Measurements from ENCODE around the gene RNF38. TPM values are rescaled to one million over a fixed set of nuclear protein-coding genes. Genes with fewer than 3 reads are reported as not detected.

The RNF38 gene
- total RNA-seq, 1 donor from 2014 or later: 68.3 TPM

- Mint-ChIP-seq H3K27ac (no peak overlapping the region), H3K4me1 (ENCODE audit: low read depth) (peaks cover 19% of the 10 kb centered on the region), H3K9me3 (ENCODE audit: low read depth) (no peaks in the 10 kb centered on the region), H3K27me3 (peaks cover 27% of the 10 kb centered on the region), H3K4me3 (ENCODE audit: low read depth) (no peak overlapping the region), H3K36me3 (ENCODE audit: insufficient read depth) (peaks cover 5% of the 10 kb centered on the region)
- TF ChIP-seq CTCF (IDR thresholded peaks at IDR 0.05; ENCODE audit: unreplicated experiment): no peak
- DNase-seq (ENCODE audit: low spot score, unreplicated experiment): no peak
Measured at GRCh38 chr9:36292641-36293040, 107.4 kb downstream of the RNF38 start.

- H3K27ac Mint-ChIP-seq: no peak overlapping the region
Measured at GRCh38 chr9:36290996-36291395, 109.1 kb downstream of the RNF38 start.

GRCh38 chr9:36289836-36290435 is 110.1 kb downstream of the RNF38 start:
- H3K4me3 Mint-ChIP-seq (ENCODE audit: low read depth): no peak overlapping the region
- peaks cover 37% of the 10 kb centered on the region for H3K27me3 Mint-ChIP-seq
- no peak overlapping the region for H3K27ac Mint-ChIP-seq
- peaks cover 5% of the 10 kb centered on the region for H3K36me3 Mint-ChIP-seq (ENCODE audit: insufficient read depth)
- DNase-seq (ENCODE audit: low spot score, unreplicated experiment): no peak
- TF ChIP-seq CTCF (IDR thresholded peaks at IDR 0.05; ENCODE audit: unreplicated experiment): no peak
- peaks cover 23% of the 10 kb centered on the region for H3K4me1 Mint-ChIP-seq (ENCODE audit: low read depth)
- no peaks in the 10 kb centered on the region for H3K9me3 Mint-ChIP-seq (ENCODE audit: low read depth)

More at GRCh38 chr9:36290996-36291395, 109.1 kb downstream of the RNF38 start:
- DNase-seq (ENCODE audit: low spot score, unreplicated experiment): no peak
- Mint-ChIP-seq H3K36me3 (ENCODE audit: insufficient read depth) (peaks cover 5% of the 10 kb centered on the region), H3K9me3 (ENCODE audit: low read depth) (no peaks in the 10 kb centered on the region), H3K27me3 (peaks cover 37% of the 10 kb centered on the region), H3K4me3 (ENCODE audit: low read depth) (no peak overlapping the region), H3K4me1 (ENCODE audit: low read depth) (peaks cover 23% of the 10 kb centered on the region)
- no peak for TF ChIP-seq CTCF (IDR thresholded peaks at IDR 0.05; ENCODE audit: unreplicated experiment)

- no peak for TF ChIP-seq CTCF (IDR thresholded peaks at IDR 0.05; ENCODE audit: unreplicated experiment)
Measured at GRCh38 chr9:36288070-36288469, 112.0 kb downstream of the RNF38 start.

More at GRCh38 chr9:36288070-36288469, 112.0 kb downstream of the RNF38 start:
- Mint-ChIP-seq H3K27ac (no peak overlapping the region), H3K9me3 (ENCODE audit: low read depth) (no peaks in the 10 kb centered on the region), H3K4me1 (ENCODE audit: low read depth) (peaks cover 23% of the 10 kb centered on the region), H3K27me3 (peaks cover 36% of the 10 kb centered on the region), H3K36me3 (ENCODE audit: insufficient read depth) (peaks cover 1% of the 10 kb centered on the region), H3K4me3 (ENCODE audit: low read depth) (no peak overlapping the region)
- DNase-seq (ENCODE audit: low spot score, unreplicated experiment): no peak

Other genes with a start within 250 kb of the RNF38 start
- not detected in 2 replicates for gene CCIN, start 230.9 kb downstream of the RNF38 start, total RNA-seq
- gene CLTA, start 209.3 kb downstream of the RNF38 start, total RNA-seq: 178 and 185 TPM in 2 replicates
- gene GNE, start 141.8 kb downstream of the RNF38 start, total RNA-seq: 9.9 and 12.3 TPM in 2 replicates
- gene MELK, start 172.6 kb upstream of the RNF38 start, total RNA-seq: 24.0 and 27.9 TPM in 2 replicates

All from progenitor cell of endocrine pancreas (in vitro differentiated cells).